Keratinocyte (primary cell): ENCODE measurements around the gene PRXL2B.

Experiments used
- EZH2 ChIP-seq: IDR thresholded peaks from one replicate; pipeline ENCODE4 v1.6.1; 2012; ENCODE audit warnings: inconsistent platforms, mild to moderate bottlenecking, low read length, moderate library complexity
- TF ChIP-seq, protein P1 (sequence below), 3 experiments: IDR thresholded peaks in 1 of 3; conservative IDR thresholded peaks in 1 of 3; optimal IDR thresholded peaks in 1 of 3; 2 replicates in 2 of 3; 3 replicates in 1 of 3; pipeline versions ENCODE3 to v1.5.1; 2011; ENCODE audit warnings: low read length in 3 of 3, mild to moderate bottlenecking in 3 of 3, moderate library complexity in 2 of 3, control low read depth in 1 of 3, inconsistent platforms in 1 of 3; ENCODE audit not compliant: insufficient read depth in 2 of 3; ENCODE audit errors: extremely low read depth in 1 of 3

DNA sequence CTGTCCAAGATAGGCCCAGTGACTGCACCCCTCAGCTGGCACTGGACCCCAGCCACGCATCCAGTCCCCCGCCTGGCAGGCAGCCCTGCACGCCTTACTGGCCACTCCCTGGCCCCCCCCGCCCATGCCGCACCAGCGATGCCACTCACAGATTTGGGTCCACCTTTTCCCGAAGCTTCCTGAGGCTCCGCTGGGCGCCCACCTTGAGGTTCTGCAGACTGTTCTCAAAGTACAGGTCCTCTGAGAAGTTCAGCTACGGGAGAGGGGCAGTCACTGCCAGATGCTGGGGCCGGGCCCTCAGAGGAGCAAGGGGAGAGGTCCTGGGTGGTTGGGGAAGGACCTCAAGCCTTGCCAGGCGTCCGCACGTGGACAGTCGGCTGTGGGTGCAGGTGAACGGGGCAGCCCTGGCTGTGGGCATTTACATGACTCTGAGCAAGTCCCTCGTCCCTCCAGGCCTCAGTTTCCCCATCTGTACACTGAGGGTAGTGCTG, 8.1 kb downstream of the PRXL2B start:
- TF ChIP-seq, protein P1, sequence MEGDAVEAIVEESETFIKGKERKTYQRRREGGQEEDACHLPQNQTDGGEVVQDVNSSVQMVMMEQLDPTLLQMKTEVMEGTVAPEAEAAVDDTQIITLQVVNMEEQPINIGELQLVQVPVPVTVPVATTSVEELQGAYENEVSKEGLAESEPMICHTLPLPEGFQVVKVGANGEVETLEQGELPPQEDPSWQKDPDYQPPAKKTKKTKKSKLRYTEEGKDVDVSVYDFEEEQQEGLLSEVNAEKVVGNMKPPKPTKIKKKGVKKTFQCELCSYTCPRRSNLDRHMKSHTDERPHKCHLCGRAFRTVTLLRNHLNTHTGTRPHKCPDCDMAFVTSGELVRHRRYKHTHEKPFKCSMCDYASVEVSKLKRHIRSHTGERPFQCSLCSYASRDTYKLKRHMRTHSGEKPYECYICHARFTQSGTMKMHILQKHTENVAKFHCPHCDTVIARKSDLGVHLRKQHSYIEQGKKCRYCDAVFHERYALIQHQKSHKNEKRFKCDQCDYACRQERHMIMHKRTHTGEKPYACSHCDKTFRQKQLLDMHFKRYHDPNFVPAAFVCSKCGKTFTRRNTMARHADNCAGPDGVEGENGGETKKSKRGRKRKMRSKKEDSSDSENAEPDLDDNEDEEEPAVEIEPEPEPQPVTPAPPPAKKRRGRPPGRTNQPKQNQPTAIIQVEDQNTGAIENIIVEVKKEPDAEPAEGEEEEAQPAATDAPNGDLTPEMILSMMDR (optimal IDR thresholded peaks at IDR 0.05 in 1 of 3, IDR thresholded peaks at IDR 0.05 in 1 of 3, conservative IDR thresholded peaks at IDR 0.05 in 1 of 3; ENCODE audit: extremely low read depth in 1 of 3, insufficient read depth in 2 of 3, low read length in 3 of 3): no peak
- no peak for TF ChIP-seq EZH2
